Upper lobe of left lung (tissue), 6 donors: ENCODE measurements around the gene PRDM2. TPM values are rescaled to one million over a fixed set of nuclear protein-coding genes. Genes with fewer than 3 reads are reported as not detected.

Experiments used
- ATAC-seq, 2 donors: fragments of 200-7000 bp; cut with Tn5 transposase; one replicate each; pipeline ENCODE4 v1.9.1; 2022; ENCODE audit warnings: mild to moderate bottlenecking in 2 of 2, moderate library complexity in 2 of 2; ENCODE audit not compliant: low FRiP score in 2 of 2
- DNase-seq, 2 donors: peaks; one replicate each; pipeline ENCODE4 v3.0.0-alpha.2; 2019 to 2020
- H3K27ac ChIP-seq, 4 donors: fragments of 200-600 bp; sonication (generic); one replicate each; pipeline ENCODE4 v1.5.1; 2016 to 2019
- H3K27me3 ChIP-seq, 4 donors: fragments of 200-600 bp; sonication (generic); one replicate each; pipeline ENCODE4 v1.5.1; 2017 to 2019
- H3K36me3 ChIP-seq, 4 donors: fragments of 200-600 bp; sonication (generic); one replicate each; pipeline ENCODE4 v1.5.1; 2016 to 2019
- H3K4me1 ChIP-seq, 4 donors: fragments of 200-600 bp; sonication (generic); one replicate each; pipeline ENCODE4 v1.5.1; 2018 to 2019
- H3K4me3 ChIP-seq, 4 donors: fragments of 200-600 bp; sonication (generic); one replicate each; pipeline ENCODE4 v1.5.1; 2017 to 2019; ENCODE audit warnings: mild to moderate bottlenecking in 2 of 4, moderate library complexity in 1 of 4
- H3K9me3 ChIP-seq, 4 donors: fragments of 200-600 bp; sonication (generic); one replicate each; pipeline ENCODE4 v1.5.1; 2018 to 2019
- CTCF ChIP-seq, 6 experiments: fragments of 450-650 bp in 4 of 6; fragments of 200-600 bp in 2 of 6; sonication (generic) in 2 of 6; IDR thresholded peaks; one replicate each; pipeline ENCODE4 v1.5.1; 2016 to 2019; ENCODE audit warnings: antibody characterized with exemption in 6 of 6
- EP300 ChIP-seq, 4 donors: sonication (generic); formaldehyde crosslinking; IDR thresholded peaks; one replicate each; pipeline ENCODE4 v1.5.1; 2017; ENCODE audit warnings: antibody characterized with exemption in 4 of 4, control low read depth in 2 of 4
- POLR2A ChIP-seq, 4 donors: fragments of 450-650 bp; IDR thresholded peaks; one replicate each; pipeline ENCODE4 v1.5.1; 2016 to 2017; ENCODE audit warnings: antibody characterized with exemption in 4 of 4, mild to moderate bottlenecking in 2 of 4
- POLR2AphosphoS5 ChIP-seq, 2 donors: sonication (generic); formaldehyde crosslinking; IDR thresholded peaks; one replicate each; pipeline ENCODE4 v1.5.1; 2017; ENCODE audit warnings: antibody characterized with exemption in 2 of 2
- WGBS, 2 donors: methylation state at CpG; one replicate each; pipeline ENCODE4 v1.1.5; 2017 to 2018; 5-methylcytosine and 5-hydroxymethylcytosine counted together
- total RNA-seq, 6 donors: library from RNA; depleted of rRNA in 4 of 6; stranded (reverse); fragments of >200 nt in 4 of 6; gene quantifications; one replicate each; pipeline versions ENCODE4 v1.1.0 to v1.2.1, GENCODE V29; 2016 to 2021
- donor health status: DM: no; HTN: no; CAD: no; lungs with moderate emphysema.
- donor health status: DM: no; HTN: yes; CAD: no; lungs with severe emphysema.

Gene PRDM2
- total RNA-seq, 6 donors from 2014 or later: 35.0 to 70.2 (median 40.9) TPM

- 81 to 82% methylated on average over 8 of the region's 8 CpGs for WGBS, 2 donors
- peaks cover 0 to 21% (median 7%) of the 10 kb centered on the region in 4 donors for H3K36me3 ChIP-seq
- ATAC-seq: no peak
These were observed 94.5 kb downstream of the PRDM2 start for GRCh38 chr1:13794231-13795187.

GRCh38 chr1:13797397-13797796, 97.4 kb downstream of the PRDM2 start:
- whole genome bisulfite sequencing, 2 donors: 74 to 91% methylated on average over 6 of the region's 6 CpGs
- TF ChIP-seq POLR2AphosphoS5 (IDR thresholded peaks at IDR 0.05) (no peak), CTCF (IDR thresholded peaks at IDR 0.05) (no peak), EP300 (IDR thresholded peaks at IDR 0.05) (no peak)
- ATAC-seq (no peak), DNase-seq (no peak)
- Histone ChIP-seq H3K4me3 (no peak overlapping the region), H3K9me3 (no peaks in the 10 kb centered on the region), H3K36me3 (peaks cover 0 to 17% (median 7%) of the 10 kb centered on the region in 4 donors), H3K4me1 (peaks cover 0 to 12% (median 3%) of the 10 kb centered on the region in 4 donors), H3K27ac (no peak overlapping the region), H3K27me3 (no peaks in the 10 kb centered on the region)

More at GRCh38 chr1:13794231-13795187, 94.5 kb downstream of the PRDM2 start:
- Histone ChIP-seq H3K9me3 (no peaks in the 10 kb centered on the region), H3K4me1 (no peaks in the 10 kb centered on the region), H3K4me3 (no peak overlapping the region), H3K27me3 (no peaks in the 10 kb centered on the region), H3K27ac (no peak overlapping the region)
- no peak for DNase-seq
- no peak for TF ChIP-seq CTCF (IDR thresholded peaks at IDR 0.05)
- TF ChIP-seq POLR2AphosphoS5 (IDR thresholded peaks at IDR 0.05): no peak
- no peak for TF ChIP-seq EP300 (IDR thresholded peaks at IDR 0.05)
- no peak for TF ChIP-seq POLR2A (IDR thresholded peaks at IDR 0.05)

- no peak for DNase-seq
- H3K27ac ChIP-seq: no peak overlapping the region
- 96 to 97% methylated on average over 5 of the region's 5 CpGs for WGBS, 2 donors
These were observed 98.1 kb downstream of the PRDM2 start for GRCh38 chr1:13798120-13798519.

GRCh38 chr1:13799502-13800283, 99.7 kb downstream of the PRDM2 start:
- DNase-seq (no peak), ATAC-seq (no peak)
- H3K36me3 ChIP-seq: peaks cover 0 to 3% (median under 1%) of the 10 kb centered on the region in 4 donors
- H3K27ac ChIP-seq: no peak overlapping the region
- H3K4me3 ChIP-seq: no peak overlapping the region
- TF ChIP-seq POLR2AphosphoS5 (IDR thresholded peaks at IDR 0.05) (no peak), CTCF (IDR thresholded peaks at IDR 0.05) (no peak), POLR2A (IDR thresholded peaks at IDR 0.05) (no peak), EP300 (IDR thresholded peaks at IDR 0.05) (no peak)
- H3K27me3 ChIP-seq: no peaks in the 10 kb centered on the region
- peaks cover 0 to 12% (median 3%) of the 10 kb centered on the region in 4 donors for H3K4me1 ChIP-seq
- WGBS, 2 donors: 85% methylated on average over 10 of the region's 10 CpGs
- no peaks in the 10 kb centered on the region for H3K9me3 ChIP-seq

More at GRCh38 chr1:13798120-13798519, 98.1 kb downstream of the PRDM2 start:
- H3K27me3 ChIP-seq: no peaks in the 10 kb centered on the region
- peaks cover 0 to 12% (median 3%) of the 10 kb centered on the region in 4 donors for H3K4me1 ChIP-seq
- H3K9me3 ChIP-seq: no peaks in the 10 kb centered on the region
- peaks cover 0 to 10% (median 5%) of the 10 kb centered on the region in 4 donors for H3K36me3 ChIP-seq
- no peak for ATAC-seq
- no peak overlapping the region for H3K4me3 ChIP-seq
- TF ChIP-seq CTCF (IDR thresholded peaks at IDR 0.05): no peak
- TF ChIP-seq POLR2A (IDR thresholded peaks at IDR 0.05): no peak
- no peak for TF ChIP-seq EP300 (IDR thresholded peaks at IDR 0.05)
- TF ChIP-seq POLR2AphosphoS5 (IDR thresholded peaks at IDR 0.05): no peak
